Inflammatory macrophage treated with lipopolysaccharide for 4 hours (primary cell): Measurements from ENCODE around the gene FAM200A.

Experiments
- DNase-seq: peaks from one replicate; pipeline ENCODE4 v3.0.0-alpha.2; 2020

The FAM200A gene

DNA sequence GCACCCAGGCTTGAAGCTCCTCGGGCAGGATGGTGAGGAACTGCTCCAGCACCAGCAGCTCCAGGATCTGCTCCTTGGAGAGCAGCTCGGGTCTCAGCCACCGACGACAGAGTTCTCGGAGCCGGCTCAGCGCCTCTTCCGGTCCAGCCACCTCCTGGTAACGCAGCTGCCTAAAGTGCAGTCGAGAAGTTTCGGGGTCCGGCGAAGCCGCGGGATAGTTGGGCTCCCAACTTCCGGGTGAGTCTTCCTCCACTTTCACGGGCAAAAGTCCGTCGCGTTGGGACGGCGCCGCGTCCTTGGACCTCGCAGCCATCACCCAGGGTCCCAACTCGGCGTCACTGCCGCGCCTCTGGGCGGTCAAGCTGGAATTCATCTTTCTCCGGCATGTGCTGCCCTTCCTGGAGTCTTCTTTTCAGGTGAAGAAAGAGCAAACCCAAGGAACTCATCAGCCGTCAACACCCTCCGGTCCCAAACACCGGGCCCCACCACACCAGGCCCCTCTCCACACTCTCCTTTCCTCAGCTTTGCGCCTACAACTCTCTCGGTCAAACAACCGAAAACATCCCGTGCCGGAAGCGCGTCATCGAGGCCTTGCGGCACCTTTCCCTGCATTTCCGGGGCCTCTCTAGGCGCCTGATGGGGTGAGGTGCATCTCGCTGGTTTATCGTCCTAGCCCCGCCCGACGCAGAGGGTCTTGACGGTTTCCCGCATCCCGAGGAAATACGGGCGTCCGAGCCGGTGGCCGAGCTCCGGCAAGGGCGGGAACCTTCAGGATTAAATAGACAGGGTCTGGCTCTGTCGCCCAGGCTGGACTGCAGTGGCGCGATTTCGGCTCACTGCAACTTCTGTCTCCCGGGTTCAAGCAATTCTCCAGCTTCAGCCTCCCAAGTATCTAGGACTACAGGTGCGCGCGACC lies 51.9 kb downstream of the FAM200A start, which contains the start of gene ZNF394:
Gene ZNF394, minus strand, starts transcription at position 561 of the 916 bp plus-strand sequence. Its CDS starts 188 bp downstream, at position 373.
- DNase-seq = peak; percentile 93

DNA sequence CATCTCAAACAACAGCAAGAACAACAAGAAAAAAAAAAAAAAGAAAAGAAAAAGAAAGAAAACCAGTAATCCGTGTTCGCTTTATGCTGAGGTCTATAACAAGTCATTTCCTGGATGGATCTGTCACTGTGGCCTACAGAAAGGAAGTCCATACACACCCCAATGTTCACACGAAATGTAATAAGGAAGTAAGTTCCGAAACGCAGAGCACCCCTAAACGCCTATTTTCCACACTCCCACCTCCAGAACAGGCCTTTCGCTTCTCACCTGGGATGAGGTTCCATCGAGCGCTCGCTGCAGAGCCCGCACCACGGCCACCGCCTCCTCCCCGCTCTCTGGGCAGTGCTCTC lies 52.6 kb downstream of the FAM200A start:
- peak; percentile 52 for DNase-seq

DNA sequence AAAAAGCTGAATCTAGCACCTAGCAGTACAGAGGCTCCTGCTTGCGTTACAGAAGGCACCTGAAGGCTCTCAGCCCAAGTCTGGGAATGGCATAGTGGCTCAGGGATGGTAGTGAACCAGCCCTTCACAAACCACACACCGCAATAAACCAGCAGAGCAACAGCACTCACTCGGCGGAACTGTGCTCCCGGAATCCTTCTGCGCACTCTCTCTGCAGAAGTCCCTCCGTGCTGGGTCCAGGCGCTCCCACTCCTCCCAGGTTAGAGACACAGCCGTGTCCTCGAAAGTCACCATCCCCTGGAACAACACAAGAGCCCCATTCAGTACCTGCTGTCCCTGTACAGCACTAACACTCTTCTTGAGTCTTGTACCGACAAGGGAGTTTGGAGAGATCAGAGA lies 53.4 kb downstream of the FAM200A start:
- no peak for DNase-seq

DNA sequence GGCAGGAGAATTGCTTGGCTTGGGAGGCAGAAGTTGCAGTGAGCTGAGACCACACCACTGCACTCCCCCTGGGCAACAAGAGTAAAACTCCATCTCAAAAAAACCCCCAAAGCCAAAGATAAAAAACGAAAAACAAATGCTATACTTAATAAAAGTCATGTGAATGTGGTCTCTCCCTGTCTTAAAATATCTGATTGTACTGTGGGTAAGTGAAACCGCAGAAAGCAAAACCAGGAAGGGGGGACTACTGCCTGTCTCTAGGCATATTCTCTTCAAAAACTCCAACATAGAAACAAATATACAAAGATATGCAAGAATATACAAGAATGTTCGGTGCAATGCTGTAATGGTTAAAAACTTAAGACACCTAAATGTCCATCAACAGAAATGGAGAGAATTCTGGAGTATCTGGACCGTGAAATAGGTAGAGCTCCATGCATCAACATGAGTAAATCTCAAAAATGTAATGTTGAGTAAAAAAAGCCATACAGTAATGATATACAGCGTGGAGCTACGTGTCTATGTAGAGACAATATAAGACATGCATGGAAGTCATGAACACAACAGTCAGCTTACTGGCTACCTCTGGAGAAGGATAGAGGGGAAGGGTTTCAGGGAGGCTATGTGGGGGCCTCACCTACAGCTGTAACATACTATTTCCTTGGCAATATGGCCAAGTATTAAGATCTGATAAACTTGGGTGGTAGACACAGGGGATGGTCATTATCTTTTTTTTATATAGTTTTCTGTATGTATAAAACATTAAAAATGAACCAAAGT lies 54.0 kb downstream of the FAM200A start:
- no peak for DNase-seq
